ENCODE results near the gene ZMYM3.

- TF ChIP-seq POLR2A (IDR thresholded peaks at IDR 0.05; ENCODE audit: low read depth, low read length) = no peak
- TF ChIP-seq CTCF (conservative IDR thresholded peaks at IDR 0.05; ENCODE audit: low read depth, low read length) = no peak
- TF ChIP-seq RFX5 (IDR thresholded peaks at IDR 0.05; ENCODE audit: low read depth, low read length) = no peak
- no peak for TF ChIP-seq USF2 (IDR thresholded peaks at IDR 0.05; ENCODE audit: low read depth, low read length)
- TF ChIP-seq FOS (IDR thresholded peaks at IDR 0.05; ENCODE audit: low read depth, low read length) = no peak
- no peak for TF ChIP-seq CEBPB (IDR thresholded peaks at IDR 0.05; ENCODE audit: low read depth, low read length)
- TF ChIP-seq RCOR1 (IDR thresholded peaks at IDR 0.05; ENCODE audit: insufficient replicate concordance, low read length) = no peak
- no peak for TF ChIP-seq MXI1 (IDR thresholded peaks at IDR 0.05; ENCODE audit: borderline replicate concordance, low read depth, low read length)
- no peak for TF ChIP-seq NFE2L2 (IDR thresholded peaks at IDR 0.05; ENCODE audit: low read depth, low read length)
- no peak for TF ChIP-seq RAD21 (IDR thresholded peaks at IDR 0.05; ENCODE audit: low read length)
- TF ChIP-seq BHLHE40 (IDR thresholded peaks at IDR 0.05; ENCODE audit: low read depth, low read length) = no peak
- no peak for TF ChIP-seq ELK1 (IDR thresholded peaks at IDR 0.05; ENCODE audit: borderline replicate concordance, low read depth, low read length)
- no peak for TF ChIP-seq MAZ (IDR thresholded peaks at IDR 0.05; ENCODE audit: borderline replicate concordance, low read depth, low read length)
- TF ChIP-seq SMC3 (IDR thresholded peaks at IDR 0.05; ENCODE audit: low read depth, low read length) = no peak
These were observed 2.9 kb upstream of the ZMYM3 start for GRCh38 chrX:71256856-71257255.

Data from IMR-90 (cell line).